Left cardiac atrium (tissue), 4 donors: Measurements from ENCODE around the gene COBLL1. TPM values are rescaled to one million over a fixed set of nuclear protein-coding genes. Genes with fewer than 3 reads are reported as not detected.

Experiments used
- ATAC-seq, 2 donors: fragments of 200-7000 bp; cut with Tn5 transposase; one replicate each; pipeline ENCODE4 v1.9.1; 2020; ENCODE audit warnings: mild to moderate bottlenecking in 2 of 2, moderate library complexity in 2 of 2
- DNase-seq: peaks from one replicate; pipeline ENCODE4 v3.0.0-alpha.2; 2020
- intact Hi-C, 2 donors: fragments of 100-400 bp; cut with DNase I; formaldehyde crosslinking; loops; one replicate each; pipeline versions ENCODE4 v1.14.1 to v1.15.1; 2022 to 2023
- total RNA-seq, 2 donors: library from RNA; stranded (reverse); fragmentation: NEBNext Ultra II Directional; extraction: Animal tissue kit (Norgen Biotek cat#: 25700); gene quantifications; one replicate each; pipeline ENCODE4 v1.2.1, GENCODE V29; 2021
- donor health status: DM: no; HTN: yes; CAD: no.
- donor health status: DM: no; HTN: yes; CAD: no; lungs with severe emphysema.
- donor health status: DM: yes; HTN: yes; CAD: no.
- donor health status: Dilated cardiomyopathy.

COBLL1 gene
- total RNA-seq, 2 donors from 2014 or later = 13.9 to 18.0 TPM

GRCh38 chr2:164706522-164706921, 135.1 kb downstream of the COBLL1 start:
- no peak for DNase-seq
- ATAC-seq = peak in 1 of 2 donors; percentile 31
- intact Hi-C loops = no loop called here

DNA sequence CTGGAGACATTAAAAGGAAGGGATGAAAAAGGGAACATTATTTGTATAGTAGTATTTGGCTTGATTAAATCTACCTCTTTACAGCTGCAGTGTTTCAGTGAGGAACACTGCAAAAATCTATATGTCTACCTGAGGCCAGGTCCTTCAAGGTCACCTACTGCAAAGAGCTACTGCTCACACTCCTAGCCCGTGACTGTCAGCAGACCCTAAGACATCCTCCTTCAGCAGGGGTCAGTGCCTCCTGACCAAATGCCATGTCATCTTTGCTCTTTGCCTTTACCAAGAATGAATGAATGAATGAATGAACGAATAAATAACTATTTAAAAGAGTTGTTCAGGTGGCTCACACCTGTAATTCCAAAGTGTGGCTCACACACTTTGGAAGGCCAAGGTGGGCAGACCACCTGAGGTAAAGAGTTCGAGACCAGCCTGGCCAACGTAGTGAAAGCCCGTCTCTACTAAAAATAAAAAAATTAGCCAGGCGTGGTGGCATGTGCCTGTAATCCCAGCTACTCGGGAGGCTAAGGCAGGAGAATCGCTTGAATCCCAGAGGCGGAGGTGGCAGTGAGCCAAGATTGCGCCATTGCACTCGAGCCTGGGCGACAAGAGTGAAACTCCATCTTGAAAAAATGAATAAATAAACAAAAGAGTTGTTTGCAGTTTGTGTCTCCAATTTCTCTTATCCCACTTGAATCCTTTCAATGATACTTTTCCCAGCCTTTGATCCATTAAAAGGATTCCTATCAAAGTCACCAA, 136.0 kb downstream of the COBLL1 start:
- intact Hi-C loops = no loop called here
- no peak for DNase-seq
- ATAC-seq = no peak

GRCh38 chr2:164703915-164704706, 137.5 kb downstream of the COBLL1 start:
- DNase-seq (no peak), ATAC-seq (no peak)
- intact Hi-C loops = no loop called here

DNA sequence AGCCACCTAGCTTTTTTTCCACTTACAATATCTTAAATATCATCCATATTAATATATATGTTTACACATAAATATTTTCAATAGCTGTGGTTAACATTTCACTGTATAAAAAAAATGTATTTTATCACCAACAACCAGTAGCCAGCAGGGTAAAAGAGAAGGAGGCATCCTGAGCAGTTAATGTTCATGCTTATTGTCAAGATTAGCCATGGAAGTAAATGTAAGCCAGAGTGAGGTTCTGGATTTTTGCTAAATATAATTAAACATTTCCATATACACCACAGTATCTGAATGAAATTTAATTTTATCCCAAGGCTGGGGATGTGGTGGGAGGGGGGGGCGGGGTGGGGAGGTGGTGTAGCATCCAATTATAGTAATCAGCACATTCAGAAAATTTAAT, 140.1 kb downstream of the COBLL1 start:
- ATAC-seq (no peak), DNase-seq (no peak)
- intact Hi-C loops = no loop called here

GRCh38 chr2:164700390-164700789, 141.2 kb downstream of the COBLL1 start:
- no peak for ATAC-seq
- intact Hi-C loops = no loop called here
- no peak for DNase-seq

DNA sequence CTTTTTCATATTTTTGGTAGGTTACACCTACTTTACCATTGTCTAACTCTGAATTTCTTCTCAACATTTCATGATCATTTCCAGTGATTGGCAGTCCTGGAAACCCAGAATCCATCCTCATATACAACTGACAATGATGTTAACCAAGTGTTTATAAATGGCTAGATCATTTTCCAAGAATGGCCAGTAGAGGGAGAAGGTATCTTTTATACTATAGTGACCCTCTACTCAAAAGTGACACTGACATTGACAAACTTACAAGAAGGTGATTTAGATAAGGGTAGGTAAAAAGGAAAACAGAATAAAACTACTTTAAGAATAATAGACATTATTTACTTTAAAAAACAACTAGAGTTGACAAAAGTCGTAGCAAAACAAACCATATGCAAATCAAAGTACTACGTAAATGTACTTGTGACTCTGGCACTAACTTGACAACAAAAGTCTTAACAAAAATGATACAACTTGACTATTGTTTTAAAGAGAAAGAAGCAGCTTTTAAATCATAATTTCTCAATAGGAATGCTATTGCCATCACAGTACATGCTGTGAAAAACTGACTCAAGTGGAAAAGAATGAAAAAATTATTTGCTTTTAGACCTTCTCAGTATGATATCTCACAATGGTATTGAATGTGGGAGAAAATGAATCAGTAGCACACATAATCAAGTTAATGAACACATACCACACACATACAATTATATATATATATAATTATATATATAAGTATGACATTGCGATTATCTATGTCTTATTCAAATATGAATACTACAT, 143.7 kb downstream of the COBLL1 start:
- intact Hi-C loops = no loop called here
- ATAC-seq (no peak), DNase-seq (no peak)

GRCh38 chr2:164696634-164697033, 145.0 kb downstream of the COBLL1 start:
- DNase-seq = no peak
- intact Hi-C loops = no loop called here
- ATAC-seq = no peak

- no peak for ATAC-seq
- DNase-seq = no peak
- intact Hi-C loops = no loop called here
Measured at GRCh38 chr2:164694275-164694695, 147.3 kb downstream of the COBLL1 start.

- intact Hi-C loops = no loop called here
- ATAC-seq (no peak), DNase-seq (no peak)
Measured at GRCh38 chr2:164693834-164694233, 147.8 kb downstream of the COBLL1 start.

DNA sequence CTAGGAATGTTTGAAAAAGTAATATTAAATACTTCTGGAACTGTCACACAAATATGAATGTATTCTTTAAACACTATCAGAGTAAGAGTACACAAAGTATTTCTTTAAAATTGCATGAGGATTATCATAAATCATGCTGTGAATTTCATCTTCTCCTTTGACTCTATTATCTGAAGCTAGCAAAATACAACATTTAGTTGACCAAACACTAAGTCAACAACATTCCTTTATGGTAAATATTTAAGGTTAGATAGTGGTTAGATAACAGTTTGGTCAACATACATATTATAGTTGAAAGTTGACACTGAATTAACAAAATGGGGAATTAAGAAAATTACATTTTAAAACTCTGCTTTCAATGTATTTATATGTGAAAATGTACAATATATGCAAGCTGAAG, 148.2 kb downstream of the COBLL1 start:
- DNase-seq (no peak), ATAC-seq (no peak)
- intact Hi-C loops = no loop called here

- DNase-seq (no peak), ATAC-seq (no peak)
- intact Hi-C loops = no loop called here
Measured at GRCh38 chr2:164692958-164693357, 148.7 kb downstream of the COBLL1 start.

GRCh38 chr2:164692114-164692513, 149.5 kb downstream of the COBLL1 start:
- ATAC-seq = no peak
- intact Hi-C loops = no loop called here
- DNase-seq = no peak

DNA sequence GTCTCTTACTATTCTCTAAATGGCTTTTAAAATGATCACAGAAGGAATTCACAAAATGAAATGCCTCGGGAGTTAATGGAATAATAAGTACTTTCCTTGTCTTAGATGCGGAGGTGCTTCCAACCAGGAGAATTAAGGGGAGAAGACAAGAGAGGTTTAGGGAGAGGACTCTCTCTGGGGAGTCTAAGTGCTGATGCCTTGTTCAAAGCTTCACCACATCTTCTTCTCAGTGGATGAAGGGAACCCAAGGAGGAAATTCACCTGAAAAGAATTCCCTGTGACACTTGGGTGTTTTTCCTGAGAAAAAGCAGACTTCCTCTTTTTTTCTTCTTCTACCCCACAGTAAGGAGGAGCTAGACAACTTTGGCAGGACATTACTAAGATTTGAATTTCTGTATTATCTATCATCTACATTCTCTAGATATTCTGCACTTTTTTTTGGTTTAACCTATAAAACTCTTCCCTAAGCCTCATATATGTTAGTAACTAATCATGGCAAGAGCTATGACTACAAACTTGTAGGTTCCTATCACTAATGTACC, 150.2 kb downstream of the COBLL1 start:
- intact Hi-C loops = no loop called here
- no peak for DNase-seq
- no peak for ATAC-seq

GRCh38 chr2:164690361-164690760, 151.3 kb downstream of the COBLL1 start:
- ATAC-seq (no peak), DNase-seq (no peak)
- intact Hi-C loops = no loop called here

- DNase-seq (no peak), ATAC-seq (no peak)
- intact Hi-C loops = no loop called here
Measured at GRCh38 chr2:164688896-164689419, 152.7 kb downstream of the COBLL1 start.

DNA sequence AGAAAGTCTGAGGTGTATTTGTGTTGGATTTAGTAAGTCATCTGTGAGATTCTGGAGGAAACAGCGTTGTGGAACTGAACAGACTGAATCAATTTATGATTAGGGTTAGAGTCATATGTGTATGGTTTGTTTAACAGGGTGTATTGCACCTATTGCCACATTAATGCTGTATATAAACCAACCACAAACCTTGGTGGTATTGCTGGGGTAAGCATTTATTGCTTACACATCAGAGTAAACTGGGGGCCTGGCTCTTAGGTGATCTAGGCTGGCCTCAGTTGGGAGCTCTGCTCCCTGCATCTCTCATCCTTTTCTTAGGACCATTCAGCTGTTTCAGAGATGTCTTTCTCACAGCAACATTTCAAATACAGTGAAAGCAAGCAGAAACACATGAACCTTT, 160.6 kb downstream of the COBLL1 start:
- intact Hi-C loops = no loop called here
- DNase-seq (no peak), ATAC-seq (no peak)

DNA sequence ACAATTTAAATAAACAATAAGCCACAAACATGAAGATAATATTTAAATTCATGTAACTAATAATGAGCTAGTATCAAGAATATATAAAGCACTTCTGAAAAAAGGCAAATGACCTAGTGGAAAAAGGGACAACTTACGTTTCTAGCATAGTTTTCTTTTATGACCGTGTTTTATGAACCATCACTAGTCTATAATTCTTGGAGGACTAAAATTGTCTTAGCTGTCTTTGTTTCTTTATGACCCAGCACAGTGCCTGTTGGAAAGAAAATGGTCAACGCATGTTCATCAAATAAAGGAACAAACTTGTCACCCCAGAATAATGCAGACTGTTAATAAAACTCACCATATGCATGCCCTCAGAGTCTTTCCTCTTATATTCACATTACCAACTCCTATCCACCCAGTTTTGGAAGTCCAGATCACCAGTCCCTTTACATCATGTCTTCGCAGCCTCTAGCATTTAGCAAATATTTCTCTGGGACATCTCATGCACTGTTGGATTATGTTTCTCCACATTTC, 162.9 kb downstream of the COBLL1 start:
- intact Hi-C loops = no loop called here
- DNase-seq (no peak), ATAC-seq (no peak)

- ATAC-seq = no peak
Measured at GRCh38 chr2:164677733-164678132, 163.9 kb downstream of the COBLL1 start.

GRCh38 chr2:164677271-164677670, 164.4 kb downstream of the COBLL1 start:
- ATAC-seq = no peak
- no peak for DNase-seq
- intact Hi-C loops = no loop called here

More at GRCh38 chr2:164677733-164678132, 163.9 kb downstream of the COBLL1 start:
- no peak for DNase-seq
- intact Hi-C loops = no loop called here
